GM15510 (cell line): Measurements from ENCODE around the gene MFSD11.

ENCODE experiments used
- POLR2A ChIP-seq: IDR thresholded peaks from 3 replicates; pipeline ENCODE4 v1.6.1; 2011; ENCODE audit warnings: borderline replicate concordance; ENCODE audit not compliant: insufficient read length; ENCODE audit errors: extremely low read depth

Gene MFSD11

DNA sequence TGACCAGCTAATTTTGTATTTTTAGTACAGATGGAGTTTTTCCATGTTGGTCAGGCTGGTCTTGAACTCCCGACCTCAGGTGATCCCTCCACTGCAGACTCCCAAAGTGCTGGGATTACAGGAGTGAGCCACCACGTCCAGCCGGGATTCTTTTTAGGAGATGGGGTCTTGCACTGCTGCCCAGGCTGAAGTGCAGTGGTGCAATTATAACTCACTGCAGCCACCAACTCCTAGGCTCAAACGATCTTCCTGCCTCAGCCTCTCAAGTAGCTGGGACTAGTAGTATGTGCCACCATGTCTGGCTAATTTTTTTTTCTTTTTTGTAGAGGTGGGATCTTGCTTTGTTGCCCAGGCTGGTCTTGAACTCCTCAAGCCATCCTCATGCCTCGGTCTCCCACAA is 73.9 kb downstream of the MFSD11 start:
- no peak for TF ChIP-seq POLR2A

DNA sequence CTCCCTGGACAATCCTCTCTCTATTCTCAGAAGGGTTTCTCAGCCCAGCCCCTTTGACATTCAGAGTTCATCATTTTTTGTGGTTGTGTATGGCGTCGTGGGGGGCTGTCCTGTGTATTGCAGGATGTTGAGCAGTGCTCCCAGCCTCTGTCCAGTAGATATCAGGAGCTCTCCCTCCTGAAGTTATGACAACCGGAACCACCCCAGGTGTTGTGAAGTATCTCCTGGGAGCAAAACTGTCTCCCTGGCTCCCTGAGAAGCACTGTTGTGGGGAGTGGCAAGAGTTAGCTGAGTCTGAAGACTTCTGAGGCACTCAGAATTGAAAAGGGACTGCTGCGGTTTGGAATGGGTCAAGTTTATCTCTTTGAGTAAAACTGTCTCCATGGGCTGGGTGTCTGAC is 74.3 kb downstream of the MFSD11 start:
- TF ChIP-seq POLR2A = no peak

DNA sequence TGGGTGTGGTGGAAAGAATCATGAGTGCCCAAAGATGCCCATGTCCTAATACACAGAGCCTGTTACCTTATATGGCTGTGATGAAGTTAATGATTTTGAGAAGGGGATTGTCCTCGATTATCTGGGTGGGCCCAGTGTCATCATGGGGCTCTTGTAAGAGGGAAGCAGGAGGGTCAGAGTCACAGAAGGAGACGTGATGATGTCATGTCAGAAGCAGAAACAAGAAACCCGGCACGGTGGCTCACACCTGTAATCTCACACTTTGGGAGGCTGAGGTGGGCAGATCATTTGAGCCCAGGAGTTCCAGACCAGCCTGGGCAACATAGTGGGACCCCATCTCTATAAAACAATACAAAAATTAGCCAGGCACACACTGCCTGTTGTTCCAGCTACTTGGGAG is 75.0 kb downstream of the MFSD11 start:
- no peak for TF ChIP-seq POLR2A

DNA sequence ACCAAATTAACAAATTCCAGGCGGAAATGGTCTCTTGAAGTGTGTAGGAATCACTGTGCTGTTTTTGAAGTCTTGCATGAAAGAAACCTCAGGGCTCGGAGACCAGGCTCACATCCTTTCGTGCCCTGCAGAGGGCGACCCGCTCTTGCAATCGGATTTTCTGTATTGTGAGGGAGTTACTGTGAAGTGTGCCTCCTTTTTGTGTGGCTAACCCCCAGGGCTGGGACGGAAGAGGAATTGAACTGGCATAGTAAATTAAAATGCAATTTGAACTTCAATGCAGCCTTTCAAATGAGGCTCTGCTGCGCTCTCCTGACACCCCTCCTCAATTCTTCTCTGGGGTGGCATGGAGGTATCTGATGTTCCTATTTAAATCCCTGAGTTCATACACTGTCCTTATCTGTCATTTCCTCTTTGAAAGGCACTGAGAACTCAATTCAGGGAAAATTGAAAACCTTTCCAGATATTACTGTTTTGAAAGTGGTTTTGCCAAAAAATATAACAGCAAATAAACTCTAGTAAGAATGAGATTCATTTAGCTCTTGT is 78.7 kb downstream of the MFSD11 start:
- no peak for TF ChIP-seq POLR2A

DNA sequence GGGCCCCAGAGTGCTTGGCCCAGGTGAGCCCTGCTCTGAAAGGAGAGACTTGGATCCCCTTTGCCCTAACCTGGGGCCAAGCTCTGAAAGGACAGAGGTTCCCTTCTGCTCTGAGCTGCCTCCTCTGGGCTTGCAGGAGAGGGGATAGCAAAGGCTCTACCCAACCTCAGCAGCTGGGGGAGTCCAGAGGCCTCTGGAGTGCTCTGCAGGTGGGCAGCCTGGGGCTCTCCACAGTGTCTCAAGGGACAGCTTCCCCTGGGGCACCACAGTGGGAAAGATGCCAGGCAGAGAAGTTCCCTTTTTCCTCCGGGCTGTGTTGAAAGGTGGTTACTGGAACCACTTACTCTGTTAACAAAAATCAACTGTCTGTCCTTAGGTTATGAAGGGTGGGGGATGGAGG is 82.1 kb downstream of the MFSD11 start:
- TF ChIP-seq POLR2A = no peak

DNA sequence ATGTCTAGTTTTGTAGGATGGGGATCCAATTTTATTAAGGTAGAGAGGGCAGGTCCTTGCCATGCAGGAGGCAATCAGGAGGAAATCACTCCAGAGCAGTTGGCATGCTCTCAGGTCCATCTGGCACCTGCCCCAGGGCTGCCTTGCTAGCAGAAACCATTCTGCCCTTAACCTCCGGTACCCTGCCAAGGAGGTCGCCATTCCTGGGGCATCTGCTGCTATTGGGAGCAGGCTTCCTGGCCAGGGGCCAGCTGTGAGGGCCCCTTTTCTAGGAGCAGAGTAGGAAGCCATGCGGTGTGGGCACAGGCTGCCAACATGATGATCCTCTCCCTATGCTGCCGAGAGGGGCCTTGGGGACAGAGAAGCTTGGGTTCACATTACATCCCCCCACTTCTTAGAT is 82.6 kb downstream of the MFSD11 start:
- TF ChIP-seq POLR2A = no peak

DNA sequence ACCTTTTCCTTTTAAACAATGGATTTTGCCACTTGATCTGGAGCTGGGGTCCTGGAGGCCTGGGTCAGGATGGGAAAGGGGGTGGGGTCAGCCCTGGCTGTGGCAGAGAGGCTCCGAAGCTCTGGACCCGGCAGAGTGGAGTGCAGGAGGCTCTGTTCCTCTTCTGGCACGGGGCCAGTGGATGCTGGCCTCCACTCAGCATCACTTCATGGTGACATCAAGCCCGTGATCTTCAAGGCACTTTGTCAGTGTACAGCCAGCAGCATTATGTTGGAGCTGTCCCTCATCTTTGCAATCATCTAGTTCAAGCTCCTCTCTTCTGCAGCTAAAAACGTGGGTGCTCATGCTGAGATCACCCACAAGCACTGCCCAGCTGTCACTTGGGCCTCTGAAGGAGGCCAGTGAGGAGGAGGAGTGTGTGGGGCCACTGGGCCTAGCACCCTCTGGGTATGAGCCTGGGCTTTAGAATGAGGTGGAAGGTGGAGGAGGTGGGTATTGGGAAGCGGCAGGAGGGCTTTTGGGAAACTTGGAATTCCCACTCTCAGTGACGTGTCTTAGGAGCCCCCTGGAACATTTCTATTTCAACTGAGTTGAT is 84.4 kb downstream of the MFSD11 start:
- no peak for TF ChIP-seq POLR2A

DNA sequence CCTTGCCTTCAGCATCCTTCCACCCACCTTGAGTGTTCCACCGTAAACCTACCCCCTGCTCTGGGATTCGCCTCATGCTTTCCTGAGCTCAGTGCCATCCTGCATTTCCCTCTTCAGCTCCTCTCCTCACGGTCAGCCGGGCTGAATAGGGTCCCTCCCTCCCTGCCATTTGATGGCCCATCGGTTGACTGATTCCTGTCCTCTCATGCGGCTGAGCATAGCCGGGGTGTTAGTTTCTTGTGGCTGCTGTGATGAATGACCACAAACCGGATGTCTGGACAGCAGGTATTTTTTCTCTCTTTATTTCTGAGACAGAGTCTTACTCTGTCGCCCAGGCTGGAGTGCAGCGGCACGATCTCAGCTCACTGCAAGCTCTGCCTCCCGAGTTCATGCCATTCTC is 86.2 kb downstream of the MFSD11 start:
- TF ChIP-seq POLR2A = no peak

DNA sequence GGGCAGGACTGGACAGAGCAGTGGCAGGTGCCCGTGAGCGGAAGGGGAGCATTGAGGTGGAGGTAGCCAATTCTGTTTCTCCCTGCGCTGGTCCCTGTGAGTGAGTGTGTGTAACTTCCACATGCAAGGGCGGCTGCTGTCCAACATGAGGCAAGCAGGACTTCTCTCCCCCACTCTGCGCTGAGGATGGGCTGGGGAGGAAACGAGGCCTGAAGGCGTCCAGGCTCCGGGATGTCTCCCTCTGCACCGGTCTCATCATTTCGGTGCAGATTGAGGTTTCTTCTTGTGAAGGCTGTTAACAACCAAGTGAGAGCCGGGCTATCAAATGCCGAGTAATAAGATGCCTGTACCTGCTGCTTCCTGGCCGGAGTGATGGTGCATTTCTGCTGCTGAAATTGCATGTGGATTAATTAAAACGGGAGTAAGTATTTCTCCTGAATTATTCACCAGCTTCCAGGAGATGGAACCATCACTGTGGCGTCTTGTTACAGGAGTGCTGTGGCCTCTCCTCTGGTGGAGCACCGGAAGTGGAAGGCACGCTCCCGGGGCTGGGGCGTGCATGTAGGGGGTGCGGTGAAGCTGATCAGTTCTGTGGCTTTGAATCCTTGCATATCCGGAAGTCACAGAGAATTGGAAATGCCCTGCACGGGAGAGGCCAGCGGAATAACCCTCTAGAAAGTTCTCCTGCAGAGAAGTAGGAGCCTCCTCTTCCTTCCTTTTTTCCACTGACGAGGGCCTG is 88.6 kb downstream of the MFSD11 start:
- no peak for TF ChIP-seq POLR2A

DNA sequence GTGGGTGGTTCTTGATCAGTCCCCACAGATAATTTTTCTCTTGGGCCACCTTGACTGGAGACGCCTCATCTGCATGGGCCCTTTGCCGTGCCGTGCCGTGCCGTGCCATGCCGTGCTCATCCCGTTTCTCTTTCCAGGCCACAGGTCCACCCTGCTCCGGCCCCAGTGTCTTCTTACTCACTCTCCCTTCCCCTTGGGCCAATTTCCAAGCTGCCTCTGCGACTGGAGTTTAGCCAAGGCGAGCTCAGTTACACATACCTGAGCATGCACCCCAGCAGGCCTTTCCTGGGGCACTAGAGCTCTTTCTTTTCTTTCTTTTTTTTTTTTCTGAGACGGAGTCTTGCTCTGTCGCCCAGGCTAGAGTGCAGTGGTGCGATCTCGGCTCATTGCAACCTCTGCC is 89.8 kb downstream of the MFSD11 start:
- TF ChIP-seq POLR2A = no peak
